Measurements from ENCODE around the gene SOCS1.
"Not testable (repeated sequence)": the region's sequence is repeated elsewhere in the genome, so short reads cannot be mapped to it uniquely, and the experiment has no call there.

SOCS1 gene

GRCh38 chr16:11224096-11224893 lies 31.7 kb downstream of the SOCS1 start:
- DNase-seq, result no peak

- not testable (repeated sequence) for DNase-seq
Observed at GRCh38 chr16:11220507-11220906, 35.5 kb downstream of the SOCS1 start.

GRCh38 chr16:11219178-11219577 lies 36.8 kb downstream of the SOCS1 start:
- DNase-seq, result no peak

- no peak for DNase-seq
Observed at GRCh38 chr16:11218604-11218962, 37.4 kb downstream of the SOCS1 start.

DNA sequence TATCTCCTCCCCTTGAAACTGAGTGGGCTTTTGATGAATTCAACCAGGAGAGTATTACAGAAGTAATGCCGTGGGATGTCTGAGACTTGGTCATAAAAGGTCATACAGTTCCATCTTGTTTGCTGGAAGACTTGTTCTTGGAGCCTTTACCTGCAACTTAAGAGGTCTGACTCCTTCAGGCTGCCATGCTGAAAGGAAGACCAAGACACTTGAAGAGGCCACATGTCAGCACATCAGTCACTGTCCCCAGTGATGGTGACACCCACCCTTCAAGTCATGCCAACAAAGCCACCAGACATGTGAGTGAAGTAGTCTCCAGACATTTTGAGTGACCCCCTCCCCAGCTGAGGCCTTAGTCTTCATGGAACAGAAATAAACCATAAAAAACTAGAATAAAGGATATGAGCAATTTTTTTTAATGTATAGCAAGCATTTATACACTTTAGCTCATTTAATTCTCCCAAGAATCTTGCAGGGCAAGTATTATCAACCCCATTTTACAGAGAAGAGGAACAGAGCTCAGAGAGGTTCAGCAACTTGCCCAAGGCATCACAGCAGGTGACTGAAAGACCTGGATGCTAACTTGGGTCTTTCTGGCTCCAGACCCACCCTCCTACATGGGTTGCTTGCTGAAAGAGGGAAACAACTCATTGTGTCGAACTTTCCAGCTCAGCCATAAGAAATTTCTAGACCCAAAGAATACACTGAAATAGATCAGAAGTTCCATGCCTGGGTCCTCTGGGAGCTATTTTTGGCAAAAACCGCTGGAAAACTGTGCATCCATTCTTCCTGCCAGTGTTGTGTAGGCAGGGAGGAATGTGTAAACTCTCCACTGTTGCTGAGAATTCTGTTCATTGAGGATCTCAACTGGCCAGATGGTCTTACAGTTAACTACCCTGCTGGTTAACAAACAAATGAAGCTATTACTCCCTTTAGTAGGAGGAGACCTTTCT lies 38.1 kb downstream of the SOCS1 start:
- no peak for DNase-seq

- no peak for DNase-seq
Observed at GRCh38 chr16:11215935-11216556, 40.0 kb downstream of the SOCS1 start.

DNA sequence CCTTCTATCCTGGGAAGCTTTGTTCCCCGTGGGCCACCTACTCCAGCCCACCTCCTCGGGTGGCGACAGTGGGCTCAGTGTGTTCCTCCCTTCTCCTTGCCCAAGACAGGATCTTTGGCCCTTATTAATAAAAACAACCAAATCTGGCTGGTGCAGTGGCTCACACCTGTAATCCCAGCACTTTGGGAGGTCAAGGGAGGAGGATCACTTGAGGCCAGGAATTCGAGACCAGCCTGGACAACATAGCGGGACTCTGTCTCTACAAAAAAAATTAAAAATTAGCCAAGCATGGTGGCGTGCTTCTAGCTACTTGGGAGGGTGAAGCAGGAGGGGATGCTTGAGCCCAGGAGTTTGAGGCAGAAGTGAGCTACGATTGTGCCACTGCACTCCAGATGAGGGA lies 42.2 kb downstream of the SOCS1 start:
- DNase-seq, result no peak

GRCh38 chr16:11213373-11213772 lies 42.6 kb downstream of the SOCS1 start:
- DNase-seq, result no peak

GRCh38 chr16:11212798-11213196 lies 43.2 kb downstream of the SOCS1 start:
- DNase-seq, result no peak

DNA sequence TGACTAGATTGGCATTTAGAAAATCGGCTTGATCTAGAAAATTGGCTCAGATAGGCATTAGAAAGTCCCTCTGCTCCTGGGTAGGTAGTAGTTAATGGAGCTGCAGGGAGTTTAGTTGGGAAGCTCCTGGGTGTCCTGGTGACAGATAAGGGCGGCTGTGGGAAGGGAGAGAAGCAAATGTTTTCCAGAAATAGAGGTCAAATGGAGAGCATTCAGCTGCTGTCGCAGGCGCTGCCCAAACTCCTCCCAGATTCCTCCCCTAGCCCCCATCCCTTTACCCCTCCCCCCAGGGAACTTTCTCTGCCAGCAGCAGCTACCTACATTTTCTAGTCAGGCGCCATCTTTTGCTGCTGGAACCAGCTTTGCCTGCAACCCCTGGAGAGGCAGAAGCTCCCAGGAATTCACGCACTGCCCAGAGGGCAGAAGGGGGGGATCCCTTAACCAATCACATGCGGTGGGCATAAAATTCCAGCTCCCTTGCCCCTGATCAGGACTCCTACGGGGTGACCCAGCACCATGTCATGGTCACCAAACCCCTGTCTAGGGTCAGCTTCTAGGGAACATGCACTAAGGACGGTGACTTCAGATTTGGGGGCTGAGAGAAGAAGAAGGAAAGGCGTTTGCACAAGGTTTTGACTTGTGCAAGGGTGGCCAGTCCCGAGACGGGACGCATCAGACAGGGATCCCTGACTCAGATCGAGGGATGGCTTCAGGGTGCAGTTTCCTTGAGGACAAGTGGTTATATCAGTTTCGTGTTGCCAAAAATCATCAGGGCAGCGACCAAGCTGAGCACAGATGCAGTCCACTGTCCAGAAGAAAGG lies 43.8 kb downstream of the SOCS1 start:
- no peak for DNase-seq

- no peak for DNase-seq
Observed at GRCh38 chr16:11211061-11211976, 44.7 kb downstream of the SOCS1 start.

GRCh38 chr16:11210260-11210659 lies 45.7 kb downstream of the SOCS1 start:
- no peak for DNase-seq

- DNase-seq, result no peak
Observed at GRCh38 chr16:11208916-11209665, 46.9 kb downstream of the SOCS1 start.

DNA sequence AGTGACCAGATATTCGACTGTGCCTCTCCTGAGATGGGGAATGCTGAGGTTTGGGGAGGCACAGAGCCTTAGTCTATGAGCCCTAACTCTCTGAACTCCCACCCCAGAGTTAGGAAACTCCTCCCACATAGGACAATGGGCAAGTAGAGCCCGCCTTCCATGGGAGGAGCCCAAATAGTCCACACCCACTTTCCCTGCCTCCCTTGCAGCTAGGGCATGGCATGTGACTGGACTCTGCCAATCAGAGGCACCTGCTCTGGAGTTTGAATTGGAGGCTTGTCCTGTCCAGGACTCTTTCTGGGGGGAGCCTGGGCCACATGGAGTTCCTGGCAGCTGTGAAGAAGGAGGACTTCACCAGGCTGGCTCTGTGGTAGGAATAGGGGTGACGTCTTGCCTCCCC lies 48.4 kb downstream of the SOCS1 start:
- no peak for DNase-seq

DNA sequence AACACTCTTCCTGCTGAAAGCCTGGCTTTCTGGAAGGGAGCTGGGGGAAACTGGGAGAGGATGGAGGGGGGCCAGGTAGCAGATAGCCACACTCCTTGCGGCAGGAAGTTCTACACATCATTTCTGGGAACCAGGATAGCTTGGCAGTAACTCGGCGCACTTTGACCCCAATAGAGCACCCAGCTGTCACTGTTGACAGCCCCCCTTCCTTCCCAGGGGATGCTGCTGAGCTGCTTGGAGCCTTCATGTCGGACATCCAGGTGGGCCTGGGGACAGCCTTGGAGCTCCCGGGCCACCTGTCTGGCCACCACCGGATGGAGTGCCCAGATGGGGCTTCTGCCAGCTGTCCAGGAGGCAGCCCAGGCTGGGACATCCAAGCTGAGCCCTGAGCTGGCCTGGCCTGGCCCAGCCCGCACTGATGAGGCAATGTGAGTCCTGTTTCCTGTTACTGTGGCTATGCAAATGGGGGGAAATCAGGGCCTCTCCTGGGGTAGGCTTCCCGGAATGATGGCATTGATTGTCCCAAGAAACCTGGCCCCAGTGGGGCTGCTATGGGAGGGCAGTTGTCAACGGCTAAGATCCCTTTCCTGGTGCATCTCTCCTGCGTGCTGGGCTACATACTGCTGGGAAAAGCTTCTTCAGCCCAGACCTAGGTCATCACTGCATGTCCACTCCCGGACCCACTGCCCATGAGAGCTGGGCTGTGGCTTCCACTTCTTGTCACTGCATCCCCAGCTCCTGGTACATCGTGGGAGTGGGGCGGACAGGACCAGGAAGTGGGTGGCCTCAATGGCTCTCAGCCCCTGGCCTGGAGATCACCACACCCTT lies 50.0 kb downstream of the SOCS1 start:
- DNase-seq, result no peak

DNA sequence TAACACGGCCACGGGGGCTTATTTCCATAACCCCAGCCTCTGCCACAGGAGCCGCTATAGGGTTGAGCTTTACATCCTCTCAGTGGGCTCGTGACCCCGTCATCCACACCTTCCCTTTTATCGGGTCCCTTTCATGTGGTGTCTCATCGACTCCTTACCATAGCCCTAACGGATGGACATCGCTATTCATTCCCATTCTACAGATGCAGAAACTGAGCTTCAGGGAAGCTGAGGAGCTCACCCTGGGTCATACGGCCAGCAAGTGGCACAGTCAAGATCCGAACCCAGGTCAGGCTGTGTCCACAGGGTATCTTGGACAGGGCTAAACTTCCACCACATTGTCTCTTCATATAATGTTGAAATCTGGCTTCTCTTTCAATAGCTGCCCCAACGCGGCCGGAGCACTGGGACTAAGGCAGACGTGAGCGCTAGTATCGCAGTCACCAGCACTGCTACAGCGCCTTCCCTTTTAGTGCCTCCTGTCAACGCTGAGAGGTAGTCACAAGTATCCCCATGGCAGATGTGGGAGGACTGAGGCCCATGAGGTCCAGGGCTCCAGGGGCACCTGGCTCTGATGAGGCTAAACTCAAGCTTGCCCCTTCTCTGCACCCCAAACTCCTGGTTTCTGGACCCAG lies 50.8 kb downstream of the SOCS1 start:
- DNase-seq, result no peak

- DNase-seq, result no peak
Observed at GRCh38 chr16:11204513-11205047, 51.4 kb downstream of the SOCS1 start.
